Measurements from ENCODE around the gene RUFY1. TPM values are rescaled to one million over a fixed set of nuclear protein-coding genes. Genes with fewer than 3 reads are reported as not detected.

The RUFY1 gene
- total and polyA plus RNA-seq, 2 donors (not counting 3 experiments of a cell fraction or from before 2014, with no cell fraction given), result 25.6 to 44.9 TPM

DNA sequence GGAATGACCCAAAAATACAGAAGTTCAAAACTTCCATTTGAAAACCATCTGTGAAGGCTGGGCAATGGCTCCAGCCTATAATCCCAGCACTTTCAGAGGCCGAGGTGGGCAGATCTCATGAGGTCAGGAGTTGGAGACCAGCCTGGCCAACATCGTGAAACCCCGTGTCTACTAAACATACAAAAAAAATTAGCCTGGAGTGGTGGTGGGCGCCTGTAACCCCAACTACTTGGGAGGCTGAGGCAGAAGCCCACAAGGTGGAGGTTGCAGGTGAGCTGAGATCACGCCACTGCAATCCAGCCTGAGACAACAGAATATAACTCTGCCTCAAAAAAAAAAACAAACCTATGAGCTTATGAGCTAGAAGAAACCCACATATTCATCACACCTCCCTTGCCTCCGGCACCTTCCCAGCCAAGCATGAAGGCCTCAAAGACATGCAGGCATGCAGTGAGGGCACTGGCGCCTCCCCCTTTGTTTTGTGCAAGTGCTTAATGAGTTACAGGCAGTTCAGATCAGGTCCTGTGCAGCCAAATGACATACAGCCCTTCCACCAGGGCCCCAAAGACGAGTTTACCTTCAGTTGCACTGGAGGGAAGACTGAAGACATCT lies 63.2 kb downstream of the RUFY1 start:
- intact Hi-C loops (cut with micrococcal nuclease), result no loop called here
- no peak for FAIRE-seq
- POLR2A ChIA-PET, result interaction anchor here (0.7 to 3.8 kb wide), 4 partner anchors 8 to 19 kb away, joined by 4 to 30 read pairs (median 6); partner anchors contain the start of gene HNRNPH1
- Histone ChIP-seq H3K4me3 (replicated peaks in 1 of 3; ENCODE audit: insufficient read depth in 1 of 3, low read depth in 1 of 3, low read length in 3 of 3) (no peak overlapping the region), H3K4me1 (ENCODE audit: control insufficient read depth, extremely low read depth, insufficient read depth, low read length) (peaks cover 17% of the 10 kb centered on the region), H3K27me3 (ENCODE audit: control insufficient read depth in 2 of 2, insufficient read depth in 2 of 2, low read length in 2 of 2) (no peaks in the 10 kb centered on the region), H3K9ac (replicated peaks; ENCODE audit: extremely low read depth, insufficient read depth, low read length) (no peak overlapping the region), H3K79me2 (ENCODE audit: control insufficient read depth, insufficient read depth, low read length) (peaks cover 48% of the 10 kb centered on the region), H3K9me3 (replicated peaks; ENCODE audit: control insufficient read depth, insufficient read depth, low read length) (no peaks in the 10 kb centered on the region), H3K9me1 (replicated peaks; ENCODE audit: control insufficient read depth, extremely low read depth, insufficient read depth, low read length) (no peaks in the 10 kb centered on the region), H3K27ac (ENCODE audit: insufficient read depth, low read depth, low read length) (no peak overlapping the region), H3K36me3 (ENCODE audit: control insufficient read depth in 2 of 2, extremely low read depth in 1 of 2, insufficient read depth in 2 of 2, low read length in 2 of 2) (peaks cover 47 to 64% of the 10 kb centered on the region in 2 experiments), H3K4me2 (ENCODE audit: insufficient read depth, low read length) (no peak overlapping the region), H4K20me1 (replicated peaks; ENCODE audit: control insufficient read depth, extremely low read depth, insufficient read depth, low read length) (peaks cover 20% of the 10 kb centered on the region), H2AFZ (ENCODE audit: low read depth, low read length) (no peak overlapping the region)
- no TSS peak for BruUV-seq (replicated peaks)
- dilution Hi-C loops (cut with MboI; ENCODE audit: extremely low pct_ligation_motif_present, low sequenced_read_pairs), result no loop called here
- no peak for DNase-seq (ENCODE audit: low read depth, low spot score)
- no peak for TF ChIP-seq POLR2A (IDR thresholded peaks at IDR 0.05; ENCODE audit: low read depth, low read length)
- TF ChIP-seq, protein P1, sequence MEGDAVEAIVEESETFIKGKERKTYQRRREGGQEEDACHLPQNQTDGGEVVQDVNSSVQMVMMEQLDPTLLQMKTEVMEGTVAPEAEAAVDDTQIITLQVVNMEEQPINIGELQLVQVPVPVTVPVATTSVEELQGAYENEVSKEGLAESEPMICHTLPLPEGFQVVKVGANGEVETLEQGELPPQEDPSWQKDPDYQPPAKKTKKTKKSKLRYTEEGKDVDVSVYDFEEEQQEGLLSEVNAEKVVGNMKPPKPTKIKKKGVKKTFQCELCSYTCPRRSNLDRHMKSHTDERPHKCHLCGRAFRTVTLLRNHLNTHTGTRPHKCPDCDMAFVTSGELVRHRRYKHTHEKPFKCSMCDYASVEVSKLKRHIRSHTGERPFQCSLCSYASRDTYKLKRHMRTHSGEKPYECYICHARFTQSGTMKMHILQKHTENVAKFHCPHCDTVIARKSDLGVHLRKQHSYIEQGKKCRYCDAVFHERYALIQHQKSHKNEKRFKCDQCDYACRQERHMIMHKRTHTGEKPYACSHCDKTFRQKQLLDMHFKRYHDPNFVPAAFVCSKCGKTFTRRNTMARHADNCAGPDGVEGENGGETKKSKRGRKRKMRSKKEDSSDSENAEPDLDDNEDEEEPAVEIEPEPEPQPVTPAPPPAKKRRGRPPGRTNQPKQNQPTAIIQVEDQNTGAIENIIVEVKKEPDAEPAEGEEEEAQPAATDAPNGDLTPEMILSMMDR (IDR thresholded peaks at IDR 0.05; ENCODE audit: extremely low read depth in 1 of 2, insufficient read depth in 1 of 2, low read depth in 1 of 2, low read length in 2 of 2), result no peak
- TF ChIP-seq, protein P2, sequence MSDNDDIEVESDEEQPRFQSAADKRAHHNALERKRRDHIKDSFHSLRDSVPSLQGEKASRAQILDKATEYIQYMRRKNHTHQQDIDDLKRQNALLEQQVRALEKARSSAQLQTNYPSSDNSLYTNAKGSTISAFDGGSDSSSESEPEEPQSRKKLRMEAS (IDR thresholded peaks at IDR 0.05; ENCODE audit: insufficient read depth, insufficient read length), result no peak
- TF ChIP-seq MYC (IDR thresholded peaks at IDR 0.05; ENCODE audit: low read depth, low read length), result no peak
- TF ChIP-seq JUN (IDR thresholded peaks at IDR 0.05; ENCODE audit: borderline replicate concordance, insufficient read depth, insufficient read length, low read depth), result no peak
- no peak for TF ChIP-seq EZH2 (IDR thresholded peaks at IDR 0.05; ENCODE audit: borderline replicate concordance, low read depth, low read length, severe bottlenecking)
- TF ChIP-seq GATA2 (IDR thresholded peaks at IDR 0.05; ENCODE audit: insufficient read depth, insufficient read length, low read depth, low read length), result no peak
- no peak for TF ChIP-seq FOS (IDR thresholded peaks at IDR 0.05; ENCODE audit: borderline replicate concordance, insufficient read depth, low read length)
- TF ChIP-seq POLR2AphosphoS5 (IDR thresholded peaks at IDR 0.05; ENCODE audit: insufficient read depth, low read depth, low read length), result no peak
- CTCF ChIA-PET, result interaction anchor here (0.9 kb wide), 1 partner anchor 55 kb away, joined by 4 read pairs; no protein-coding TSS in a partner anchor

Data from endothelial cell of umbilical vein (primary cell).